Motor neuron (in vitro differentiated cells): ENCODE data around the gene RAB23. TPM values are rescaled to one million over a fixed set of nuclear protein-coding genes. Genes with fewer than 3 reads are reported as not detected.
"Not testable (repeated sequence)": the region's sequence is repeated elsewhere in the genome, so short reads cannot be mapped to it uniquely, and the experiment has no call there.

ENCODE experiments used
- ATAC-seq, 8 experiments: fragments of 200-7000 bp; cut with Tn5 transposase; replicated peaks in 6 of 8; 2 replicates each; pipeline ENCODE4 v1.8.0; 2021; ENCODE audit warnings: mild to moderate bottlenecking in 8 of 8, moderate library complexity in 8 of 8
- H3K27ac ChIP-seq, 2 donors: fragments of 250-450 bp; sonication (Bioruptor Pico); 2 replicates each; pipeline ENCODE4 v1.9.0; 2021; ENCODE audit warnings: antibody characterized with exemption in 2 of 2, mild to moderate bottlenecking in 2 of 2, moderate library complexity in 1 of 2
- H3K4me1 ChIP-seq, 2 donors: fragments of 250-450 bp; sonication (Bioruptor Pico); replicated peaks in 1 of 2; 2 replicates each; pipeline ENCODE4 v1.6.1; 2021; ENCODE audit warnings: antibody characterized with exemption in 2 of 2, mild to moderate bottlenecking in 2 of 2, moderate library complexity in 1 of 2
- H3K4me3 ChIP-seq, 5 donors: fragments of 250-450 bp; sonication (Bioruptor Pico); 2 replicates each; pipeline ENCODE4 v1.9.0; 2021; ENCODE audit warnings: antibody characterized with exemption in 5 of 5, mild to moderate bottlenecking in 5 of 5, moderate library complexity in 4 of 5
- WGBS, 10 experiments: fragments of 450-650 bp; shearing (Covaris generic); methylation state at CpG; one replicate each; pipeline ENCODE4 v1.0.0; 2022; 5-methylcytosine and 5-hydroxymethylcytosine counted together
- in situ Hi-C, 9 experiments: fragments of 400-800 bp; cut with MboI; loops; one replicate each; pipeline ENCODE4 v1.15.0; 2021; ENCODE audit warnings: low sequenced_read_pairs in 9 of 9, low pct_unique_long_range_greater_than_20kb in 2 of 9; ENCODE audit not compliant: unreplicated experiment in 9 of 9
- total RNA-seq, 8 experiments: library from RNA; unstranded; fragments of 300-600 nt; gene quantifications; 2 replicates each; pipeline versions ENCODE4 v1.2.3 to v1.2.4, GENCODE V29; 2022

The RAB23 gene
- total RNA-seq, 8 experiments from 2014 or later, result 10.3 to 41.4 (median 12.4) TPM

GRCh38 chr6:57254055-57254717 is 32.1 kb upstream of the RAB23 start:
- peak in 1 of 8 experiments; percentile 50 for ATAC-seq
- 16 to 93% (median 40%) methylated on average over 1 to 4 of the region's 4 CpGs; no CpG with 5 or more reads in 1 of the 10 experiments for WGBS, 10 experiments
- Histone ChIP-seq H3K4me1 (peaks cover 0 to 9% of the 10 kb centered on the region in 2 donors), H3K4me3 (no peak overlapping the region), H3K27ac (no peak overlapping the region)
- in situ Hi-C loops, result no loop called here

GRCh38 chr6:57252975-57253374 is 30.9 kb upstream of the RAB23 start:
- H3K4me3 ChIP-seq, result no peak overlapping the region
- ATAC-seq, result no peak
- 0 to 90% (median 42%) methylated on average over 1 of the region's 1 CpG; no CpG with 5 or more reads in 2 of the 10 experiments for WGBS, 10 experiments
- H3K4me1 ChIP-seq, result peaks cover 0 to 9% of the 10 kb centered on the region in 2 donors
- in situ Hi-C loops, result no loop called here
- no peak overlapping the region for H3K27ac ChIP-seq

- in situ Hi-C loops, result no loop called here
- peaks cover 0 to 9% of the 10 kb centered on the region in 2 donors for H3K4me1 ChIP-seq
- WGBS, 10 experiments, result 60 to 100% (median 97%) methylated on average over 1 to 9 of the region's 9 CpGs; no CpG with 5 or more reads in 1 of the 10 experiments
- H3K4me3 ChIP-seq, result no peak overlapping the region
- ATAC-seq, result no peak
- no peak overlapping the region for H3K27ac ChIP-seq
These were observed 30.0 kb upstream of the RAB23 start for GRCh38 chr6:57252137-57252536.

- H3K27ac ChIP-seq, result no peak overlapping the region
- no peak overlapping the region for H3K4me3 ChIP-seq
- in situ Hi-C loops, result no loop called here
- 72 to 100% (median 90%) methylated on average over 3 to 4 of the region's 4 CpGs for WGBS, 10 experiments
- ATAC-seq, result no peak
- peaks cover 0 to 9% of the 10 kb centered on the region in 2 donors for H3K4me1 ChIP-seq
These were observed 28.2 kb upstream of the RAB23 start for GRCh38 chr6:57250348-57250747.

GRCh38 chr6:57248311-57248895 is 26.3 kb upstream of the RAB23 start:
- Histone ChIP-seq H3K4me1 (no peaks in the 10 kb centered on the region), H3K4me3 (no peak overlapping the region), H3K27ac (no peak overlapping the region)
- ATAC-seq, result peak in 2 of 8 experiments; percentile 32 to 34
- in situ Hi-C loops, result no loop called here
- 60 to 100% (median 94%) methylated on average over 1 to 2 of the region's 2 CpGs; no CpG with 5 or more reads in 3 of the 10 experiments for WGBS, 10 experiments

DNA sequence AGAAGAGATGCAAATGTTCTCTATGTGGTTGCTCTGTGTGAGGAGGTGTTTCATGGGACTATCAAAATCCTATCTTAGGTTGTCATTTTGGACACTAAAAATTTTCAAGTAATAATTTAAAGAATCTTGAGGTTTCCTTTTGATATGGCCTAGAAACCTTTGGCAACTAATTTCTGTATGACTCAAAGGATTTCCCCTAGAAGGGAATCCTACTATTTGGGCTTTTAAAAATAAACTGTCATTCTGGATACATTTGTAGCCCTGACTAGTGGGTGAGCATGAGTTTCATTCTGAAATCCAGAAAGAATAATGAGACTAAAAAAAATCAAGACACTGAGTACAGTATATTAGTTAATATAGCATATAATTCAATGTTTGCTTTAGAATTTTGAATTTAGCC is 25.5 kb upstream of the RAB23 start:
- no peak for ATAC-seq
- H3K27ac ChIP-seq, result no peak overlapping the region
- H3K4me1 ChIP-seq, result no peaks in the 10 kb centered on the region
- no peak overlapping the region for H3K4me3 ChIP-seq
- in situ Hi-C loops, result no loop called here

- ATAC-seq, result no peak
- Histone ChIP-seq H3K27ac (no peak overlapping the region), H3K4me3 (no peak overlapping the region), H3K4me1 (no peaks in the 10 kb centered on the region)
- 71 to 100% (median 92%) methylated on average over 1 to 6 of the region's 6 CpGs for WGBS, 10 experiments
- in situ Hi-C loops, result no loop called here
These were observed 24.2 kb upstream of the RAB23 start for GRCh38 chr6:57246307-57246706.

GRCh38 chr6:57243954-57244353 is 21.8 kb upstream of the RAB23 start:
- H3K4me3 ChIP-seq, result no peak overlapping the region
- H3K4me1 ChIP-seq, result no peaks in the 10 kb centered on the region
- WGBS, 10 experiments, result 20 to 100% (median 92%) methylated on average over 1 to 7 of the region's 7 CpGs
- no peak for ATAC-seq
- no peak overlapping the region for H3K27ac ChIP-seq
- in situ Hi-C loops, result no loop called here

DNA sequence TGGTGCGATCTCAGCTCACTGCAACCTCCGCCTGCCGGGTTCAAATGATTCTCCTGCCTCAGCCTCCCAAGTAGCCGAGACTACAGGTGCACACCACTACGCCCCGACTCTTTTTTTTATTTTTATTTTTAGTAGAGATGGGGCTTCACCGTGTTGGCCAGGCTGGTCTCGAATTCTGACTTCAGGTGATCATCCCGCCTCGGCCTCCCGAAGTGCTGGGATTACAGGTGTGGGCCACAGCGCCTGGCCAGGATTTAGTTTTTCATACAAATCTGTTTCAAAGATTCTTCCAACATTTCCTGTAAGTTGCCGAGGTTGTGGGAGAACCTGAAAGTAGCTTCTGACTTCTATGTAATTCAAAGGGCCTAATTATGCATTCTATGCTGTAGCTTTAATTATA is 21.4 kb upstream of the RAB23 start:
- H3K27ac ChIP-seq, in situ Hi-C loops, H3K4me1 ChIP-seq, H3K4me3 ChIP-seq, ATAC-seq: not testable (repeated sequence)
- 80 to 100% (median 95%) methylated on average over 1 to 12 of the region's 13 CpGs for WGBS, 10 experiments

- peak in 6 of 8 experiments; percentile 34 to 100 (median 76) for ATAC-seq
- in situ Hi-C loops, result no loop called here
- Histone ChIP-seq H3K4me1 (no peaks in the 10 kb centered on the region), H3K4me3 (no peak overlapping the region), H3K27ac (no peak overlapping the region)
- WGBS, 10 experiments, result 0 to 64% (median 38%) methylated on average over 1 to 2 of the region's 2 CpGs
These were observed 20.4 kb upstream of the RAB23 start for GRCh38 chr6:57242505-57242904.

DNA sequence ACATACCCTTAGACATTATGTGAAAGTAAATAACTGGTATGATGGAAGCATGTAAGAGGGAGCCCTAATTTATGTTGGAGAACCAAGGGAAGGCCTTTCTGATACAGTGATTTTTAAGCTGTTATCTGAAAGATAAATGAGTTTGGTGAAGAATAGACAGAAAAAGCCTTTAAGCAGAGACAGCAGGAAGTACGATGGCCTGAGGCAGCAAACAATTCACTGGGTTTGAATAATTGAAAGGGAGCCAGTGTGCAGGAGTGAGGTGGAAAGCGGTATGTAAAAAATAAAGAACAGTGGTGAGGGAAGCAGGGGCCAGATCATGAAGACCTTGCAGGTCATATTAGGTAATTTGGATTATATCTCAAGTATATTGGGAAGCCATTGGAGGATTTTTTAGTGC is 4.1 kb upstream of the RAB23 start:
- in situ Hi-C loops, result no loop called here
- Histone ChIP-seq H3K4me1 (peaks cover 6 to 7% of the 10 kb centered on the region in 2 donors), H3K27ac (no peak overlapping the region), H3K4me3 (no peak overlapping the region)
- 13 to 67% (median 31%) methylated on average over 1 to 2 of the region's 2 CpGs; no CpG with 5 or more reads in 4 of the 10 experiments for WGBS, 10 experiments
- ATAC-seq, result no peak

DNA sequence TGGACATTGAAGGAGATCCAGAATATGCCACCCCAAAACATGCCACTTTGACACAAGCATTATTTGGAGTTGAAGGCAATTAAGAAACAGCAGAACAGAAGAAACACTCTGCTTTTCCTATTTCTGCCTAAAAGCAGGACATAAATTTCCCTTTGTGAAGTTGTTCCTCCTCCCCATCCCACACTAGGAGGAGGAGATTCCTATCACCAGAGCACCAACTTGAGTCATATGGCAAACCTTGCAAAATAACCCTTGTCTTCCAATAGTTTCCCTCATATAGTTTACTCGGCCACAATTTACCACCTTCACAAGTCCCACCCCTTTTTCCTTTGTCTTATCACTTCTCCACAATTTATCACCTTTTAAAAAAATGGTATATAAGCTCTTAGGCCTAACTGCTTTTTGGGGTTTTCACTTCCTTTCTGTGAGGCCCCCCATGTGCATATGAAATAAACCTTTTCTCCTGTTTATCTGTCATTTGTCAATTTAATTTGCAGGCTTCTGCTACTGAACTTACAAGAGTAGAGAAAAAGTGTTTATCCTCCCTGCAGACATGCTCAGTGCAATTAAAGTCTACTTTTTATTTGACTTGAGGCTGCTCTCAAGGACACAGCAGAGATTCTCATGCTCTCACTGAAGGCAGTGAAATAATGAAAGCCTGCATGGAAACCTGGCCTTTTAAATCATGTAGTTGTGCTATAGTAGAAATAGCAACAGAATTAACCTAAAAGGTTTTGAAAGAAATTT is 2.8 kb upstream of the RAB23 start:
- Histone ChIP-seq H3K27ac (no peak overlapping the region), H3K4me3 (no peak overlapping the region), H3K4me1 (peaks cover 7 to 12% of the 10 kb centered on the region in 2 donors)
- ATAC-seq, result no peak
- WGBS, 10 experiments, result 0 to 100% (median 53%) methylated on average over 1 of the region's 1 CpG; no CpG with 5 or more reads in 2 of the 10 experiments
- in situ Hi-C loops, result no loop called here

- in situ Hi-C loops, result no loop called here
- Histone ChIP-seq H3K4me3 (peak overlapping the region; percentile 72 to 95 (median 82)), H3K4me1 (peaks cover 7 to 12% of the 10 kb centered on the region in 2 donors), H3K27ac (no peak overlapping the region)
- 10 to 89% (median 59%) methylated on average over 1 to 5 of the region's 5 CpGs for WGBS, 10 experiments
- no peak for ATAC-seq
These were observed 603 bp upstream of the RAB23 start for GRCh38 chr6:57222743-57223077.
